ENCODE data around the gene C2orf72.
"Not testable (repeated sequence)": the region's sequence is repeated elsewhere in the genome, so short reads cannot be mapped to it uniquely, and the experiment has no call there.

The C2orf72 gene

DNA sequence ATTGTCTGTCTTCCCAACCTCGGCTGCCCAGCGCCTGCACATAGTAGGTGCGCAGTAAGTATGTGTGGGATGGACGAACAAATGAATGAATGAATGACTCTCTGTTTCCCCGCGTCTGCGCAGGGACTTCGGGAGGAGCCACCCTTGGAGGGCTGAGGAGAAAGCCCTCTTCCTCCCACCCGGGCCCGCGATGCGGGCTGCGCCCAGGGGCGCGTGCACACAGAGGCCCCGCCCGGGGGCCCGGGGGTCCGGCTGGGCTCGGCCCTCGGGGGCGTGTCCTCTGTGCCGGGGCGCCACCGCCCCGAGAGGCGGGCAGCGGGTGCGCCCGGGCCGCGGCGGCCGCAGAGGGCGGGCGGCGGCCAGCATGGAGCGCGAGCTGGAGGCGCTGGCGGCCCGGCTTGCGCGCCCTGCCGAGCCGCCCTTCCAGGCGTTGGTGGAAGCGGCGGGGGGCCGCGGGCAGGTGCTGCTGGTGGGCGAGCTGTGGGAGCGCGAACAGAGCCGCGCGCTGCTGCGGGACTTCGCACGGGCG is at the start of gene C2orf72:
Gene C2orf72, plus strand, starts transcription at position 322 of the 529 bp plus-strand sequence. Its CDS starts 43 bp downstream, at position 365.
- DNase-seq (ENCODE audit: low read depth in 2 of 2) = no peak

DNA sequence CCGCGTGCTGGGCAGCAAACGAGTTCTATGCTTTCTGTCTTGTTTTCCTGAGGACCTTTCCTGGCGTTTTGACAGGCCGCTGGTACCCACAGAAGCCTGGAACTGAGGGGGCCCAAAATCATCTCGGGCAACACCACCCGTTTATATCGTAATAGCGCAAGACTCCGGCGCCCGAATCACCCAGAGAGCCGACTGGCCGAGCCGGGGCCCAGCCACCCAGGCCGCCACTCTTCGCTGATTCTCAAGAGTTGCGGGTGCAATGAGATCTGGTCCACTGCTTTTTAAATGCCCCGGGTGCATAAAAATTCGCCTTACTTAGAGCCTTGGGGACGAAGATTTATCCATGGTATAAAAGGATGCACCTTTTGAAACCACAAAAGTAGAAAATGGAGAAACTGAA is 47.6 kb upstream of the C2orf72 start:
- no peak for DNase-seq (ENCODE audit: low read depth in 2 of 2)

GRCh38 chr2:230990131-230990898 is 47.0 kb upstream of the C2orf72 start:
- no peak for DNase-seq (ENCODE audit: low read depth in 2 of 2)

GRCh38 chr2:230990899-230991150 is 46.5 kb upstream of the C2orf72 start:
- no peak for DNase-seq (ENCODE audit: low read depth in 2 of 2)

- DNase-seq (ENCODE audit: low read depth in 2 of 2) = no peak
Observed at GRCh38 chr2:230991598-230991997, 45.7 kb upstream of the C2orf72 start.

DNA sequence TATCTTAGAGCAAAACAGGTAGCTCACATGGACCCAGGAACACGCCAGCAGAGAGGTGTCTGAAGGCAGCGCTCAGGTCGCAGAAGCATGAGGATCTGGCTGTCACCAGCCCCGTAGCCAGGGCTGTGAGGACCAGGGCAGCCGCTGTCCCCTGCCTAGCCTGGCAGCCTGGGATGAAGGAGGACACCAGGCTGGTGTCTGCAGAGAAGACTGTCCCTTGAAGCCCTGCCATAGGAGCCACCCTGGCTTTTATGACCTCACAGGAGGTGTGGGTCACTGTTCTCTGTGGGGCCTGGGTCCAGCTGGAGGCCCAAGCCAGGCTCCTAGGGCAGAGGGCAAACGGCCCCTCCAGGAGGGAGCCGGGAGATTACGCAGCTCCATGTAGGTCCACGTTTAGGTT is 41.5 kb upstream of the C2orf72 start, which contains the start of gene SPATA3:
Gene SPATA3, plus strand, starts transcription at position 301 of the 400 bp plus-strand sequence. CDS start 113 bp downstream, outside the sequence.
- DNase-seq (ENCODE audit: low read depth in 2 of 2) = no peak

GRCh38 chr2:230996661-230997060 is 40.7 kb upstream of the C2orf72 start:
- no peak for DNase-seq (ENCODE audit: low read depth in 2 of 2)

DNA sequence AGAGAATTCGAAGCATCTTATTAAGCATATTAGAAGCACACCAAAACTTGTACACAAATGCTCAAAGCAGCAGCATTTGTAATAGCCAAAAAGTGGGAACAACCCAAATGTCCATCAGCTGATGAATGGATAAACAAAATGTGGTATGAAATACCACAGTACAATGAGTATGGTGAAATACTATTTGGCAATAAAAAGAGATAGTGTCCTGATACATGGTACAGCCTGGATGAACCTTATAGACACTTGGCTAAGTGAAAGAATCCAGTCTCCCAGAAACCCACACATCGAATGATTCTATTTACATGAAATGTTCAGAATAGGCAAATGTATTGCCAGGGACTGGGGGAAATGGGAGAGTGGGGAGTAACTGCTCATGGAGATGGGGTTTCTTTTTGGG is 38.4 kb upstream of the C2orf72 start:
- no peak for DNase-seq (ENCODE audit: low read depth in 2 of 2)

- no peak for DNase-seq (ENCODE audit: low read depth in 2 of 2)
Observed at GRCh38 chr2:230999477-230999876, 37.8 kb upstream of the C2orf72 start.

DNA sequence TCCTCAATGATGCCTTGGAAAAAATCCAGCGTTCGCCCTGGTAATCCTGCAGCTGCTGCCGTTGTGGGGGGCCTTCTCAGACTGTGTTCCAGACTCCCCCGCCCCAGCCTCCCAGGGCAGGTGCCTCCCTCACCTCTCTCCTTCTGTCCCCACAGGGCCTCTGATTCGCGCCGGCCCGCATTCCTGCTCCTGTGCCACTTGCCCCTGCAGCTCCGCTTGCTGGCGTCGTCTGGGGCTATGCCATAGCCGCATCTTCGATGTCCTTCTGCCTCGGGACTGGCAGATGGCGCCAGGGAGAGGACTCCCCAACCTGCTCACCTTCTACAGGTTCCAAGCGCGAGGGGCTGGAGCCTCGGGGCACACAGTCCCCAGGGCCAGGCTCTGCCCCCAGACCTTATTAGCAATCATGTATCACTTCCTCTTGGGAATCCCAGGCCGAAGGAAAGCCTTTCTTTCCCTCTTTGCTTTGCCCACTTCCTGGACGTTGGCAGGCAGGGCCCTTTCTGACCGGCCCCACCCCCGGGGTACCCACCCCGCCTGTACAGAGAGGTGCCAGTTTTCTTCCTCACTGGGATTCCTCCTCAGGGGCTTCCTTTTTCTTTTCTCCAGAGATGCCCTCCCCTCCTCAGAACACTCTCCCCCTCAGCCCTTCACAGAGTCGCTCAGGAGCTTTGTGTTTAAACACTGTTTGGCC is 37.0 kb upstream of the C2orf72 start:
- no peak for DNase-seq (ENCODE audit: low read depth in 2 of 2)

GRCh38 chr2:231001036-231001435 is 36.3 kb upstream of the C2orf72 start:
- DNase-seq (ENCODE audit: low read depth in 2 of 2) = no peak

GRCh38 chr2:231001921-231002320 is 35.4 kb upstream of the C2orf72 start:
- no peak for DNase-seq (ENCODE audit: low read depth in 2 of 2)

GRCh38 chr2:231002641-231003040 is 34.7 kb upstream of the C2orf72 start:
- no peak for DNase-seq (ENCODE audit: low read depth in 2 of 2)

DNA sequence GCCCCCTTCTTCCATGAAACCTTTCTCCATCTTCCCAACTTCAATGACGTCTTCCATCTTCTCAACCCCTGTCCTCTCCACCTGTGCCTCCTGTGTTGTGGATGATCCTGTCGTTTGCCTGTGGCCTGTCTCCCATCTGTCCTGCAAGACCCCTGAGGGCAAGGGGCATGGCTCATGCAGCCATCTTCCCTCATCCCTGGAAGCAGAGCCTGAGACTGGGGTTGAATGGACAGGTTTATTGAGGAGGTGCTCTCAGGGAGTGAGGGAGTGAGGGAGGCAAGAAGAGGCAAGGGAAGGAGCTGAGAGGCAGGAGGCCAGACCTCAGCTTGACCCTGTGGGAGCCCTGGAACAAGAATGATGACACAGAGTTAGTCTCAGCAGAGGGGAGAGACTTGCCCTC is 34.1 kb upstream of the C2orf72 start:
- no peak for DNase-seq (ENCODE audit: low read depth in 2 of 2)

DNA sequence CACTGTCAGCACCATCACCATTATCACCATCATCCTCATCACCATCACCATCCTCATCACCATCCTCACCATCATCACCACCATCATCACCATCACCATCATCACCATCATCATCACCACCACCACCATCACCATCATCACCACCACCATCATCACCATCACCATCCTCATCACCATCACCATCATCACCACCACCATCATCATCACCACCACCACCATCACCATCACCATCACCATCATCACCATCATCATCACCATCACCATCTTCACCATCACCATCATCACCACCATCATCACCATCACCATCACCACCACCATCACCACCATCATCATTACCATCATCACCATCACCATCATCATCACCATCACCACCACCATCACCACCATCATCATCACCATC is 32.4 kb upstream of the C2orf72 start:
- not testable (repeated sequence) for DNase-seq (ENCODE audit: low read depth in 2 of 2)

DNA sequence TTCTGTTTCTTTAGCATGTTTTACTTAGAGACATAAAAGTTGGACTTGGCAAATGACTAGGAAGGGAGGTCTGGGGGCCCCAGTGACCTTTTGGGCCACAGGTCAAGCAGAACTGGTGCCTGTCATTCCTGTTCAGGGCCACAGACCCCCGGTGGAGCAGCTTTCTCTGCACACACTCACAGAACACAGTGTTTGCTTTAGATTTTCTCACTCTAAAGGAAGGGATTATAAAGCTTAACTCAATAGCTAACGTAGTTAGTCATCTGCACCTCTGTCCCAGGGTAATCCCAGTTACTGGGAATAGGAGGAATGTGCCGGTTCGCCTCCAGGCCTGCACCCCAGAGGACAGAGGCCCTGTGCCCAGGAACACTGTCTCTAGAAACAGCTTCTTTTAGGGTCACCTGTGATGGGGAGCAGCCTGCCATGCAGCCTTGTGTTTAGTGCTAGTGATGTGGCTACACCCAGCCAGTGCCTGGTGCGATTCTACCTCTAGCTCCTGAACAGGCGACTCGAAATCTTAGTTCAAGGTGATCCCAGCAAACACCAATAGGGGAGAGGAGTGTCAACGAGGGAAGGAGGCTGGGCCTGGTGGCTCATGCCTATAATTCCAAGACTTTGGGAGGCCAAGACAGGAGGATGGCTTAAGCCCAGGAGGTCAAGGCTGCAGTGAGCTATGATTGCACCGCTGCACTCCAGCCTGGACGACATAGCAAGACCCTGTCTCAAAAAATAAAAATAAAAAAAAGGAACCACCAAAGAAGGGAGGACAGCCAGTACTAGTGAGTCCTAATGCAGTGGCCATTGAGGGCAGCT is 29.8 kb upstream of the C2orf72 start:
- no peak for DNase-seq (ENCODE audit: low read depth in 2 of 2)

- DNase-seq (ENCODE audit: low read depth in 2 of 2) = no peak
Observed at GRCh38 chr2:231008131-231008530, 29.2 kb upstream of the C2orf72 start.

DNA sequence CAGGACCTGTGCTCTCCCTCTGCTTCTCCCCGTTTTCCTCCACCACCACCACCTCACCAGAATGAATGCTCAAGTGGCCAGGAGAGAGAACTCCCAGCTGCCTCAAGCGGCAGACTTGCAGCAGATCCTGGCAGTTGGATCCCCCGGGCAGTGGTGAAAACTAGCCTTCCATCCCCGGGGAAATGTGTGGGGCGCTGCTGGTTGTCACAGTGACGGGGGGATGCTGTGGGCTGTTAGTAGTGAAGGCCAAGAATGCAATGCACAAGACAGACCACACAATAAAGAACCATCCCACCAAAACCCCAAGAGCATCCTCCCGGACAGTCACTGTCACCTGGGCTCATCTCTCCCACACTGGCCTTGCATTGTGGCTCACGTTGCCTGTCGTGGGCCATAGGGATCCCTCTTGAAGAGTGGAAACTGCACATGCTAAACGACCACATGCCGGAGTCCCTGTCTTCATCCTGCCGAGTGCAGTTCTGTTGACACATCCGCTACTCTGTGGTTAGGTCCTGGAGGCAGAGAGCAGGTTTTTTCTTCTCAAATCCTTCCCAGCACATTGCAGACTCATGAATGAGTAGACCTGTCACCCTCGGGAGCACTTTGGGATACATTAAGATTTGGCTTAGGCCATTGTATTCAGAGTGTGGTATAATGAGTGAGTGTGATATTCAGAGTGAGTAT is 27.9 kb upstream of the C2orf72 start:
- no peak for DNase-seq (ENCODE audit: low read depth in 2 of 2)

GRCh38 chr2:231010201-231010730 is 27.1 kb upstream of the C2orf72 start:
- no peak for DNase-seq (ENCODE audit: low read depth in 2 of 2)

DNA sequence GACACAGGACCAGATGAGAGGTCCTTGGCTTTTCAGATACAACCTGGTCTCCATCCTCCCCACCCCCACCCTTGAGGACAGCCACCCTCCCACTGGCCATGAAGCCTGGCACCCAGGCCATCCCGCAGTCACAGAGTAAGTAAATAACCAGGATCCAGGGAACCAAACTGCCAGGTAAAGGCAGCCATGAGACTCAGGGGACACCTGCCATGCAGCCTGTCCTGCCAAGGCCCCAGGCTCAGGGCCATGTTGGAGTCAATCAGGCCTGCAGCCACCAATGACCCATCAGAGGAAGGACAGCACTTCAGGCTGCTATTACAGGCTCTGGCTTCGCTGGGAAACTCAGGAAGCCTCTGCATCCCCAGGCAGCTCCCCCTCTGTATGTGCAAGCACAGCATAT is 25.8 kb upstream of the C2orf72 start:
- no peak for DNase-seq (ENCODE audit: low read depth in 2 of 2)

DNA sequence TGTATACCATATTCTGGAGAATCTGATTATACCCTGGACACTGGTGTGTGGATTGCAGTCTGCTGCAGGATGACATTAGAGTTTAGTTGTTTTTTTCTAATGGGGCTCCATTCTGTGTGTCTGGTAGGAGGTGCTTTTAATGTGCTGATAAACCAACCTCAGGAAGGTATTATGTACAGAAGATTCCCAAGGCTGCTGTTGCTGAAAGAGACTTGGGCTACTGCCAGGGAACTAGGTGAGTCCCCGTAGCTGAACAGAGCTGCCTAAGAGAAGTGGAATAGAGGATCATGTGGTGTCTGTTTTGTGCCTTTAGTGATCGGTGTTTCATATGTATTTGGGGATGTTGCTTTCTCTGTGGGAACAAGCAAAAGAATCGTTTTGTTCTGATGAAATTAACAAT is 24.9 kb upstream of the C2orf72 start:
- no peak for DNase-seq (ENCODE audit: low read depth in 2 of 2)

GRCh38 chr2:231013820-231014219 is 23.5 kb upstream of the C2orf72 start:
- no peak for DNase-seq (ENCODE audit: low read depth in 2 of 2)
